ENCODE results near the gene FBXL20.

The FBXL20 gene

DNA sequence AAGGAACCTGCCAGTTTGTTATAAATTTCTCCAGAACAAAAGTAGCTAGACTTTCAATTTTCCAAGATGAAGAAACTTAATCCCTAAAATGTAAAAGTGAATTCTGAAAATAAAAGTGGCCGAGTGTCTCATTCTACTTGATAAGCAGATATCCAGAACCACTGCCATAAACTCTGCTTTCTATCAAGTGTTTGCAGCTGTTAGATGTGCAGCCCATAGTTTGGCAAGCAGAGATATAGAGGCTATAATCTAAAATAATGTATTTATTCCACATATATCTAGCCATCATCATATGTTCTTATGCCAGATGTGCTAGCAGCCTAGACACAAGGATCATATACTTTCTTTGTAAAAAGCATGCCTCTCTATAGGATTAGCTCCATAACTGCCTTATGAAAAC is 14.7 kb upstream of the FBXL20 start:
- no peak for DNase-seq (ENCODE audit: low read depth)
- no peak overlapping the region for H3K4me3 ChIP-seq (ENCODE audit: control insufficient read depth, low read depth, low read length)
- TF ChIP-seq, protein P1, sequence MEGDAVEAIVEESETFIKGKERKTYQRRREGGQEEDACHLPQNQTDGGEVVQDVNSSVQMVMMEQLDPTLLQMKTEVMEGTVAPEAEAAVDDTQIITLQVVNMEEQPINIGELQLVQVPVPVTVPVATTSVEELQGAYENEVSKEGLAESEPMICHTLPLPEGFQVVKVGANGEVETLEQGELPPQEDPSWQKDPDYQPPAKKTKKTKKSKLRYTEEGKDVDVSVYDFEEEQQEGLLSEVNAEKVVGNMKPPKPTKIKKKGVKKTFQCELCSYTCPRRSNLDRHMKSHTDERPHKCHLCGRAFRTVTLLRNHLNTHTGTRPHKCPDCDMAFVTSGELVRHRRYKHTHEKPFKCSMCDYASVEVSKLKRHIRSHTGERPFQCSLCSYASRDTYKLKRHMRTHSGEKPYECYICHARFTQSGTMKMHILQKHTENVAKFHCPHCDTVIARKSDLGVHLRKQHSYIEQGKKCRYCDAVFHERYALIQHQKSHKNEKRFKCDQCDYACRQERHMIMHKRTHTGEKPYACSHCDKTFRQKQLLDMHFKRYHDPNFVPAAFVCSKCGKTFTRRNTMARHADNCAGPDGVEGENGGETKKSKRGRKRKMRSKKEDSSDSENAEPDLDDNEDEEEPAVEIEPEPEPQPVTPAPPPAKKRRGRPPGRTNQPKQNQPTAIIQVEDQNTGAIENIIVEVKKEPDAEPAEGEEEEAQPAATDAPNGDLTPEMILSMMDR (IDR thresholded peaks at IDR 0.05; ENCODE audit: control insufficient read depth, insufficient read depth, low read depth, low read length, missing control alignments), result no peak

DNA sequence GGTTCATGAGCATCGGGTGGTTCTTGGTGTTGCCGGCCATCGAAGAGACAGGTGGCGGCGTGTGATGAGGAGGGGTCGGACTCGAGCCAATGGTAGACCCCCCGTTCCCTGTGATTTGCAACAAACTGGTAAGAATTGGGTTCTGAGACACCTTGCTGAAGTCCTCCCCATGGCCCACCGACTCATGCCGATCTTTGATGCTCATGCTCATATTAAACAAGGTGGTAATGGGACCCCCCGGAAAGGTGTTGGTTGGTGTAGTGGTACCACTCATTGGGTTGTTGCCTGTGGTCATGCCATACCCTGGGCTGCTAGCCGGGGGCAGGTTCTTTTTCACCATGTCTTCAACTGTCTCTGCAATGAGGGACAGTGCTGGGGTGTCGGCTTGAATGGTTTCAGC is 8.9 kb upstream of the FBXL20 start:
- no peak for DNase-seq (ENCODE audit: low read depth)

DNA sequence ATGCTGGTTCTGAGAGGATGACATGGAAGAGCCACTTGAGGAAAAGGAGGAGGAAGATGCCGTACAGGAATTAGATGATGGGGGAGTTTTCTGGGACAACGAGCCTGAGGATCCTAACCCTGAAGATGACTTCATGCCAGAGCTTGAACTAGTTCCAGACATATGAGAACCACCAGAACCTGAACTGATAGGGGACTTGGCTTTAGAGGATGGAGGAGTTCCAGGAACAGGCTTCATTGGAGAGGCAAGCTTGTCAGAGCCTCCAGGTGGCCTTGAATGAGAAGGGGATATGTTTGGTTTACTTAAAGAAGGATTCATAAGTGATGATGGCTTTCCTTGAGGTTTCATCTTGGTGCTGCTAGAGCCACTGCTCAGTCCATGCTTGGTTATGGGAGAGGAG is 6.9 kb upstream of the FBXL20 start:
- no peak for DNase-seq (ENCODE audit: low read depth)
- H3K4me3 ChIP-seq (ENCODE audit: control insufficient read depth, low read depth, low read length), result no peak overlapping the region
- TF ChIP-seq, protein P1 (IDR thresholded peaks at IDR 0.05; ENCODE audit: control insufficient read depth, insufficient read depth, low read depth, low read length, missing control alignments), result no peak

More for the DNA sequence above, 8.9 kb upstream of the FBXL20 start:
- TF ChIP-seq, protein P1 (IDR thresholded peaks at IDR 0.05; ENCODE audit: control insufficient read depth, insufficient read depth, low read depth, low read length, missing control alignments), result no peak
- no peak overlapping the region for H3K4me3 ChIP-seq (ENCODE audit: control insufficient read depth, low read depth, low read length)

DNA sequence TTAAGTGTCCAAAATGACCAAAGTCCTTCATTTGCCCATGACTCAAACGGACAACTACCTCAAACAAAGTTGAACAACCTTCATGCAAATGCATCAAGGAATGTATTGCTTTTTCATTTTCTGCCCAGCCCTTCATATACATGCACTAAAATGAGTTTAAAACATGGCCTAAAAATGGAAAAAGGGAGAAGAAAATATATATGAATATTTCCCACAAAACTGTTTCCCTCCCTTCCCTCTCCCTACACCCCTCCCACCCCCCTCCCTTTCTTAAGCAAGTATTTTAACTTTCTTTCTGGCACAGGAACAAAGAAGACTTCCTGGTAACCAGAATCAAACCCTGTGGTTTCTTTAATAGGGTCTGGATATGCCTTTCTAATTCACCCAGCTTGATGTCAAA is 5.5 kb upstream of the FBXL20 start:
- no peak for DNase-seq (ENCODE audit: low read depth)
- no peak overlapping the region for H3K4me3 ChIP-seq (ENCODE audit: control insufficient read depth, low read depth, low read length)
- TF ChIP-seq, protein P1 (IDR thresholded peaks at IDR 0.05; ENCODE audit: control insufficient read depth, insufficient read depth, low read depth, low read length, missing control alignments), result no peak

DNA sequence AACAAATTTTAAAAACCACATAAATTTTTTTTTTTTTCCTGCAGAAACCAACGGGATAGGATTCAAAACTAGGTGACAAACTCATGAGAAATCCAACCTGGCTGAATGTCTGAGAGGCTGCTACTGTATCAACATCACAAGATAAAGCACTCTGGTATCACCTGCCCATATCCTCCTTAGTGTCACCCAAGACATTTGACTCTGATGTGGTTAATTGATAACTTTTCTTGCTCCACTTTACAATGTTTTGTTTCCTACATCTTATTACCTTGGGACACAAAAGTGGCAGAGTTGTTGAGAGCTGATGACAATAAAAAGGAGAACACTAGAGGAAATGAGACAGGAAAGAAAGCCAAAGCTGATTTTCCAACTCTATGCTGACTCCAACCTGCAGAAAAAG is 4.0 kb upstream of the FBXL20 start:
- DNase-seq (ENCODE audit: low read depth), result no peak
- no peak overlapping the region for H3K4me3 ChIP-seq (ENCODE audit: control insufficient read depth, low read depth, low read length)
- TF ChIP-seq, protein P1 (IDR thresholded peaks at IDR 0.05; ENCODE audit: control insufficient read depth, insufficient read depth, low read depth, low read length, missing control alignments), result no peak

DNA sequence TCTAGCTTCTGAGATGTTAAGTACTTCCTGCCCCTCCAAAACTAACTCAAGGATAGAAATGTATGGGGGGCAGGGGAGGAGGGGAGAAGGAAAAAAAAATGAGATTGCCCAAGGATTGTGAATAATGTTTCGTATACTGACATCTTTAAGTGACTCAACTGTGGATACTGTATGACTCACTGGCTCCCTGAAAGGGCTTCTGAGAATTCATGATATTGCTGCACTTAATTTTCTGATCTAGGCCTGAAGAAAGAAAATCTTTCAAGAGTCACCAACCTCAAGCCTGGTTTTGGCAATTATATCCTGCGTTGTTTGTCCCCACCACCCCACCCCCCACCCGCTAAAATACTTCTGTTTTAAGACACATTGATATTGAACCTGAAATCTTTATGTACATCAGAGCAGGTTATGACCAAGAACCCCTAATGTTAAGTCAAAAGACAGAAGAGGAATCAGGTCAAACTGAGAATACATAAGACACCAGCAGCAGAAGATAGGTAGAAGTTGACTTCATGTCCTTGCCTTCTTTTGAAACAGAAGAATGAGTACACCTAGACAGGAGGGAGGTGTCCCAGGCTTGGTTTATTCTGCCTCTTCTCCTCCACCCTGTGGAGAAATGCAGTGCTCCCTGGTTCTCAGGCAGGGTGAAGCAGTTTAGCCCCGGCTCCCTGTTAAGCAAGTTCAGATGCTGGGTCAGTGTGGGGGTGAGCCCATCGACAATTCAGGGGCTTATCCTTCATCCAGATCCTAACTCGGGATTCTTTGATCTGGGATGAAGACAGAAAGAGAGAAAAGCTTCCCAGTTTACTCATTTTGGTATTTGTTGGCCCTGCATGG is 3.3 kb upstream of the FBXL20 start:
- peak; percentile 60 for DNase-seq (ENCODE audit: low read depth)
- H3K4me3 ChIP-seq (ENCODE audit: control insufficient read depth, low read depth, low read length), result no peak overlapping the region
- TF ChIP-seq, protein P1 (IDR thresholded peaks at IDR 0.05; ENCODE audit: control insufficient read depth, insufficient read depth, low read depth, low read length, missing control alignments), result no peak

Data from AG09309 (cell line).